ENCODE results near the gene CFAP46. TPM values are rescaled to one million over a fixed set of nuclear protein-coding genes. Genes with fewer than 3 reads are reported as not detected.
A peak's percentile ranks its signal among the peaks of the same experiment; 100 is the strongest.

CFAP46 gene
- total and polyA plus RNA-seq, 4 donors: 3.1 to 18.8 (median 7.1) TPM

- no peak for TF ChIP-seq CTCF (IDR thresholded peaks at IDR 0.05; ENCODE audit: control extremely low read depth, extremely low read depth)
- peaks cover 0 to 9% (median 2%) of the 10 kb centered on the region in 3 donors for H3K27me3 ChIP-seq (ENCODE audit: control insufficient read depth in 3 of 3, insufficient read depth in 3 of 3, low read length in 2 of 3)
- no peak overlapping the region for H3K4me3 ChIP-seq
- peaks cover 0 to 14% (median 0%) of the 10 kb centered on the region in 4 donors for H3K9me3 ChIP-seq (ENCODE audit: control insufficient read depth in 4 of 4, insufficient read depth in 3 of 4, low read length in 3 of 4)
- H3K36me3 ChIP-seq (ENCODE audit: control insufficient read depth in 4 of 4, insufficient read depth in 4 of 4, low read length in 4 of 4): no peaks in the 10 kb centered on the region
- DNase-seq (no peak), ATAC-seq (ENCODE audit: insufficient read depth, low FRiP score) (no peak)
- peaks cover 0 to 6% (median 0%) of the 10 kb centered on the region in 5 donors for H3K4me1 ChIP-seq (ENCODE audit: control insufficient read depth in 5 of 5, insufficient read depth in 5 of 5, low read length in 5 of 5)
- 85 to 91% methylated on average over 22 of the region's 22 CpGs for WGBS, 2 donors
- H3K27ac ChIP-seq (ENCODE audit: low read depth in 1 of 2, low read length in 1 of 2): no peak overlapping the region
- H3K9ac ChIP-seq (ENCODE audit: insufficient read depth in 1 of 2, low read length in 2 of 2): peak overlapping the region in 1 of 2 donors; percentile 5
Measured at GRCh38 chr10:132861116-132861691, 81.2 kb downstream of the CFAP46 start.

- no peak overlapping the region for H3K27ac ChIP-seq (ENCODE audit: low read depth in 1 of 2, low read length in 1 of 2)
- no peak overlapping the region for H3K9ac ChIP-seq (ENCODE audit: insufficient read depth in 1 of 2, low read length in 2 of 2)
- peaks cover 0 to 18% (median 0%) of the 10 kb centered on the region in 4 donors for H3K9me3 ChIP-seq (ENCODE audit: control insufficient read depth in 4 of 4, insufficient read depth in 3 of 4, low read length in 3 of 4)
- no peaks in the 10 kb centered on the region for H3K36me3 ChIP-seq (ENCODE audit: control insufficient read depth in 4 of 4, insufficient read depth in 4 of 4, low read length in 4 of 4)
- no peak for DNase-seq
- WGBS, 2 donors: 92 to 95% methylated on average over 14 to 16 of the region's 16 CpGs
- H3K27me3 ChIP-seq (ENCODE audit: control insufficient read depth in 3 of 3, insufficient read depth in 3 of 3, low read length in 2 of 3): peaks cover 0 to 9% (median 2%) of the 10 kb centered on the region in 3 donors
- H3K4me3 ChIP-seq: no peak overlapping the region
- TF ChIP-seq CTCF (IDR thresholded peaks at IDR 0.05; ENCODE audit: control extremely low read depth, extremely low read depth): no peak
- no peak for ATAC-seq (ENCODE audit: insufficient read depth, low FRiP score)
- peaks cover 0 to 6% (median 0%) of the 10 kb centered on the region in 5 donors for H3K4me1 ChIP-seq (ENCODE audit: control insufficient read depth in 5 of 5, insufficient read depth in 5 of 5, low read length in 5 of 5)
Measured at GRCh38 chr10:132860532-132860931, 81.8 kb downstream of the CFAP46 start.

GRCh38 chr10:132859084-132859855 lies 83.1 kb downstream of the CFAP46 start:
- TF ChIP-seq CTCF (IDR thresholded peaks at IDR 0.05; ENCODE audit: control extremely low read depth, extremely low read depth): no peak

More at GRCh38 chr10:132859084-132859855, 83.1 kb downstream of the CFAP46 start:
- Histone ChIP-seq H3K4me3 (no peak overlapping the region), H3K36me3 (ENCODE audit: control insufficient read depth in 4 of 4, insufficient read depth in 4 of 4, low read length in 4 of 4) (no peaks in the 10 kb centered on the region), H3K4me1 (ENCODE audit: control insufficient read depth in 5 of 5, insufficient read depth in 5 of 5, low read length in 5 of 5) (peaks cover 0 to 6% (median 0%) of the 10 kb centered on the region in 5 donors), H3K9ac (ENCODE audit: insufficient read depth in 1 of 2, low read length in 2 of 2) (no peak overlapping the region), H3K9me3 (ENCODE audit: control insufficient read depth in 4 of 4, insufficient read depth in 3 of 4, low read length in 3 of 4) (peaks cover 0 to 18% (median 0%) of the 10 kb centered on the region in 4 donors), H3K27me3 (ENCODE audit: control insufficient read depth in 3 of 3, insufficient read depth in 3 of 3, low read length in 2 of 3) (peaks cover 0 to 9% (median 2%) of the 10 kb centered on the region in 3 donors), H3K27ac (ENCODE audit: low read depth in 1 of 2, low read length in 1 of 2) (no peak overlapping the region)
- ATAC-seq (ENCODE audit: insufficient read depth, low FRiP score) (no peak), DNase-seq (no peak)
- WGBS, 2 donors: 85 to 93% methylated on average over 32 of the region's 32 CpGs

All from lung (tissue), 12 donors.